Fibroblast of lung (primary cell): ENCODE results near the gene NTNG1.

Experiments
- CTCF ChIP-seq, 2 donors: IDR thresholded peaks in 1 of 2; conservative IDR thresholded peaks in 1 of 2; 1 replicate in 1 of 2; 2 replicates in 1 of 2; pipeline ENCODE4 v1.5.1; 2011 to 2012; ENCODE audit warnings: low read length in 2 of 2, control low read depth in 1 of 2, inconsistent platforms in 1 of 2, low read depth in 1 of 2, mild to moderate bottlenecking in 1 of 2
- EZH2 ChIP-seq: IDR thresholded peaks from 2 replicates; pipeline ENCODE4 v1.5.1; 2012; ENCODE audit warnings: low read length, control low read depth, mild to moderate bottlenecking; ENCODE audit errors: missing control alignments

DNA sequence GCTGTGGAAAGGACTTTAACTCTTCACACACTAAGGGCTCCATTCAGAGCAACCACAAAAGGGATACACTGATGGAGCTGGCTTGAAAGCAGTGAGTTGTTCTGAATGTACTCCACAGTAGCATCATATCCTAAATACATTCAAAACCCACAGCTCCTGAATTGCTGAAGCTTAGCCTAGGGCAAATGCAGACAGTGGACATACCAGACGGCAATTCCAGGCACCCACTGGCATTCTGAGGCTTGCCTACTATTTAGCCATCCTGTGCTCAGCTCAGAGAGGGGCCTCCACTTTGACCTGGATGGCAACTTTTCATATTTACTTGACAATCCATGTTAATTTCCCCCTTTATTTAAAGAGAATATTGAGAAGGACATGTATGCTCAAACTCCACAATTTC is 303.5 kb downstream of the NTNG1 start:
- TF ChIP-seq CTCF (conservative IDR thresholded peaks at IDR 0.05 in 1 of 2, IDR thresholded peaks at IDR 0.05 in 1 of 2; ENCODE audit: low read depth in 1 of 2, low read length in 2 of 2) (no peak), EZH2 (no peak)
